ENCODE measurements around the gene MMP23B.
"Not testable (repeated sequence)": the region's sequence is repeated elsewhere in the genome, so short reads cannot be mapped to it uniquely, and the experiment has no call there.

The MMP23B gene

DNA sequence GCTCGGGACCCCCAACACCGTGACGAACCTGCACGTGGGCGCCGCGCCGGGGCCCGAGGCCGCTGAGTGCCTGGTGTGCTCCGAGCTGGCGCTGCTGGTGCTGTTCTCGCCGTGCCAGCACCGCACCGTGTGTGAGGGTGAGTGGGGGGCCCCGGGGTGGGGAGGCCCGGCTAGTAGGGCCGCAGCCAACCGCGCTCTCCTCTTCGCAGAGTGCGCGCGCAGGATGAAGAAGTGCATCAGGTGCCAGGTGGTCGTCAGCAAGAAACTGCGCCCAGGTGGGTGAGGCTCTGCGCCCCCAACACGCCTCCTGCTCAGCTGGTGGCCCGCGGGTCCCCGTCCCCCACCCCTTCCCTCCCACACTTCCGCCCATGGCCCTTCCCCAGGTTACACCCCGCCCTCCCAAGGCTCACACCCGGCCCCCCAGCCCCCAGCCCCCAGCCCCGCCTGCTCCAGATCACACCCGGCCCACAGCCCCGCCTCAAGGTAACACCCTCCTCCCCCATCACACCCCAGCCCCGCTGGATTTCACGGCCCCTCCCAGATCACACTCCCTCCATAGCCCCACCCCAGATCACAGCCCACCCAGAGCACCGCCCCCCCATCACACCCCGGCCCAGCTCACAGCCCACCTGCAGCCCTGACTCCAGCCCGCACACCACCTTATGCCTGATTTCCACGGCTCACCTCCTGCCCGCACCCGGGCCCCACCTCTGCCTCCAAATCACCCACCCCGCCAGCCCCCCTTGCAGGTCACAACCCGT is 2.4 kb upstream of the MMP23B start:
- in situ Hi-C loops (cut with MboI; ENCODE audit: low sequenced_read_pairs): no loop called here

DNA sequence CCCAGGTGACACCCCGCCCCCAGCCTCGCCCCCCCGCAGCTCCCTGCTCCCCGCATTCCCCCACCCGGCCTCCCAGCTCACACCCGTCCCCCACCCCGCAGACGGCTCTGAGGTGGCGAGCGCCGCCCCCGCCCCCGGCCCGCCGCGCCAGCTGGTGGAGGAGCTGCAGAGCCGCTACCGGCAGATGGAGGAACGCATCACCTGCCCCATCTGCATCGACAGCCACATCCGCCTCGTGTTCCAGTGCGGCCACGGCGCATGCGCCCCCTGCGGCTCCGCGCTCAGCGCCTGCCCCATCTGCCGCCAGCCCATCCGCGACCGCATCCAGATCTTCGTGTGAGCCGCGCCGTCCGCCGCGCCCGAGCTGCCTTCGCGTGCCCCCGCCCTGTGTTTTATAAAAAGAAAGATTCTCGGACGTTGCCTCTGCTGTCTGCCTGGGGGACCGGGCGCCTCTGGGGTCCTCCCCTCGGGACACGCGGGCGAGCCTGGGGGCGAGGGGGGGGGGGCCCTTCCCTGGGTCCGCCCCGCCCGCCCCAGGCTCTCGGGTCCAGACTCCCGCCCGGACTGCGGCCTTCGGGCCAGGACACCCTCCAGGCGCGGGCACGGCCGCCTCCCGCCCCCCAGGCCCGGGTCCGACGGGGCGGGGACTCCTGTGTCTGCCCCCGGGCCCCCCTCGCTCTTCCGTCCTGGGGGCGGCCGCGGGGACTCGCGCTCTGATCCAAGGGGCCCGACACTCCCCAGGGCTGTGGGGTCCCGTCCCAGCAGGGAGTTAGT is 1.6 kb upstream of the MMP23B start:
- in situ Hi-C loops (cut with MboI; ENCODE audit: low sequenced_read_pairs): no loop called here

DNA sequence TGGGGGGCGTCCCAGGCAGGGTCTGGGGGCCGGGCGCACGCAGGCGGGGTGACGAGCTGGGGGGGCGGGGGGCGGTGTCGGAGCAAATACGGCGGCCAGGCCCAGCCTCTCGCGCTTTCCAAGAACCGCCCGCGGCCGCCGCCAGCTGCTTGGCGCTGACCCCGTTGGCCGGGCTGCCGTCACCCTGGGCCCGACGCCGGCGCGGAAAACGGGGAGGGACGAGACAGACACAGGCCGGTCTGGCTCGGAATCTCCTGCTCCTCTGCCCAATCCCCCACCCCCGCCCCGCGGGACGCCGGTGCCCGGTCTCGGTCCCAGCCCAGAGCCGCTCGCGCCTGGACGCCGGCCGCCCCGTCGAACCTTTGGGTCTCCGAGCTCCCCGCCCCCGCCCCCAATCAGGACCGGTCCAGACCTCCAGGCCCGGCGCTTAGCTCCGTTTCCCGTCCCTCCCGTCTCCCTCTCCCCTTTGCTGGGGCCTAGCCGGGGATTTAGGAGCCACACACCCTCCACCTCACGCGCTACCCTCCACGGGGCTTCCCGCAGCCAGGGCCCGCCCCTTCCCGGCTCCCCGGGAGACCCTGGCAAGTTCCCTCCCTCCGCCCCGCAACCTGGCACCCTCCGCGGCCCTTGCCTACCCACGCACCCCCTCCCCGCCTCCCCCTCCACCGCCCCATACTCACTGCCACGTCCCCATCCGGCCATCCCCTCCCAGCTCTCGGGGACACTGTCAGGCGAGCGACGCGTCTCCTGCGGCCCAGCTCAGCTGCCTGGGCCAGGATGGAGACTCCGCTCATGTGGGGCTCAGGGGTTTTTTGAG is 800 bp upstream of the MMP23B start:
- in situ Hi-C loops (cut with MboI; ENCODE audit: low sequenced_read_pairs): no loop called here

DNA sequence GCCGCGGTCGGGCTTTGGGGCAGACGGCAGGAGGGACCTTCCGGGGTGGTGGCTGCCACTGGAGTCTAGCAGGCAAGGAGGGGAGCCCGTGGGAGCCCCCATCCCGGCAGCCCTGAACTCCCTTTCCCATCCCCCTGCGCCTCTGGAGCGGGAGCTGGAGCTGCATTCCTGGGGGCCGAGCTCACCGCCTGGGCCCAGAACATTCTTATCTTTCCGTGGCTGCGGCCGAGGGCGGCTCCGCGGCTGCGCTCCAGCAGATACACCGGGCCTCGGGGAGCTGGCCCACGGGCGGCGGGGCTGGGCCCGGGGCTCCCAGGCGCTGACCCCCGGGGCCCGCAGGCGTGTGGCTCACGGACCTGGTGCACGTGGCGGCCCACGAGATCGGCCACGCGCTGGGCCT is 1.4 kb downstream of the MMP23B start:
- in situ Hi-C loops (cut with MboI; ENCODE audit: low sequenced_read_pairs): not testable (repeated sequence)

DNA sequence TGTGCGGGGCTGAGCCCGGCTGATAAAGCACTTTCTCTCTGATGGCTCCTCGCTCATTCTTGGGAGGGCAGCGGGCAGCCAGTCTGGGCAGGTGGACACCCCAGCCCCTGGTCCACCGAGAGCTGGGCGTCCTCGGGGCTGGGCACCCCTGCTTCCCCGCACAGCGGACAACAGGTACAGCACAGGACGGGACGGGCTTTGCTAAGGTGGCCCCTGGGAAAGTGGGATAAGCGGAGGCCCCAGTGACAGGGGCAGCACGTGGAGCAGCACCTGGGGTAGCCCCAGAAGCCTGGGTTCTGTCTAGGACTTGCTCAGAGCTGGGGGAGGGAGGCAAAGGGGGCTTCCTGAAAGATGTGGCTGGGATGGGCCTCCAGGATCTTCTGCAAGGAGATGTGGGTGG is 2.6 kb downstream of the MMP23B start:
- in situ Hi-C loops (cut with MboI; ENCODE audit: low sequenced_read_pairs): not testable (repeated sequence)

DNA sequence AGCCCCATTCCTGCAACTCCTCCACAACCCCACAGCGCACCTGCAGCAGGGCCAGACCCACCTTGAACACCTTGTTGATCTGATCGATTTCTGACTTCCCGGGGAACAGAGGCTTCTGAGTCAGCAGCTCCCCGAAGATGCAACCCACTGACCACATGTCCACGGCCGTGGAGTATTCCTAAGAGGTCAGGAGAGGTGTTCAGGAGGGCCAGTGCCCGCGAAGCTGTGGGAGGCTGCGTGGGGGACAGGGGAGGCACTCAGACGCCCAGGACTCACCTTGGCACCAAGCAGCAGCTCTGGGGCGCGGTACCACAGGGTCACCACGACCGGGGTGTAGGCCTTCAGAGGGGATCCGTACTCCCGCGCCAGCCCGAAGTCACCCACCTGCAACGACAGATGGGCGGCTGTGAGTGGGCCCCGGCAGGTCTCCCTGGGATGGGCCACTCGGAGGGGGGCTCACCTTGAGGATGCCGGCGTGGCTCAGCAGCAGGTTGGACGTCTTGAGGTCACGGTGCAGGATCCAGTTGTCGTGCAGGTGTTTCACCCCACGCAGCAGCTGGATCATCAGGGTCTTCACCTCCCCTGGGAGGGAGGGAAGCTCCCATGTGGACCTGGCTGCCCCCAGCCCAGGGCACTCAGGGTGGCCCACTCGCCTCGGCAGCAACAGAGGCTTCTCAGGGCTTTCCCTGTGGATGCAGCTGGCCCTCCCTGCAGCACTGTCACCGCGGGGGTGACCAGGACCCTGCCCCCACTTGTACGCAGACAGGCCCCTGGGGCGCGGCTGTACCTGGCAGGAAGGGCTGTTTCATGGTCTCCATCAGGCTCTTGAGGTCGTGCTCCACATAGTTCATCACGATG is 4.9 kb downstream of the MMP23B start:
- in situ Hi-C loops (cut with MboI; ENCODE audit: low sequenced_read_pairs): not testable (repeated sequence)

DNA sequence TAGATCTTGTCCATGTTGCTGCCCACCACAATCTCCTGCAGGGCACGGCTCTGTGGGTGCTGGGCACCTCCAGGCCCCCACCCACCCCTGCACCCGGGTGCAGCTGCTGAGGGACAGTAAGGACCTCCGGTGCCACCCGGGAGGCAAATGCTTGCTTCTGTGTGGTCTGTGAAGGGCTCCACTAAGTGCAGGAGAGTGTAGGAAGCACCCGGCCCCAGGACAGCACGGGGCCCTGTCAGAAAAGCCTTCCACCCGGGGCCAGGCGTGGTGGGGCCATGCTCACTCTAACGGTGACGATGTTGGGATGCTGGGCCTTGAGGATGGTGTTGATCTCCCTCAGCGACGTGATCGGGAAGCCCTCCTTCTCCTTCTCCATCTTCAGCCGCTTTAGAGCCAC is 5.5 kb downstream of the MMP23B start:
- in situ Hi-C loops (cut with MboI; ENCODE audit: low sequenced_read_pairs): not testable (repeated sequence)

DNA sequence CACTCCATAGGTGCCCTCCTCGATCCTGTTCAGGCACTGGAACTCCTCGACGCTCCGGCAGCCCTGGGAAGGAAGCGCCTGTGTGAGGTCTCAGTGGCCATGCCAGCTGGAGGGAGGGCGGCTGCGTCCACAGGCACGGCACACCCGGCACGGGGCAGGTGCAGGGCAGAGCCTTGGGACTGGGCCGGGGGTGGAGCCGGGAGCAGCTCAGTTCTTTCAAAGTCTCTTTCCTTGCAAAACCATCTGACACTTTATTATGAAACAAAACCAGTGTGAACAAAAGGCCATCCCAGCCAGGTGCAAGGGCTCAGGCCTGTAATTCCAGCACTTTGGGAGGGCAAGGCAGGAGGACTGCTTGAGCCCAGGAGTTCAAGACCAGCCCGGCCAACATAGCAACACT is 6.6 kb downstream of the MMP23B start:
- in situ Hi-C loops (cut with MboI; ENCODE audit: low sequenced_read_pairs): not testable (repeated sequence)

DNA sequence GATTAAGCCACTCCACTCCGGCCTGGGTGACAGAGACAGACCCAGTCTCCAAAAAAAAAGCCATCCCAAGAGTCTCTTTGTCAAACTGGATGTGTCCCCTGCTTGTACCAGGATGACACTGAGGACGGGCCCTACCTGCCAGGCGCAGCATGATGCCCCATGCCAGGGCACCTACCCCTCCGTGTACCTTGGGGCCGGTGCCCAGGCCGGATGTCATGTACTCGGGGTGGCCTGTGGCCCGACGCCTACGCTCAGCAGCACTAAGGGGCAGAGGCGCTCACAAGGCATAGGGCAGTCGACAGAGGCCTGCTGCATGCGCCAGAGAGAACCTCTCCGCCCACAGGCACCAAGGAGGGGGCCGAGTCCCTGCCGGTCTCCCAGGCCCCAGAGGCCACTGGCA is 7.4 kb downstream of the MMP23B start:
- in situ Hi-C loops (cut with MboI; ENCODE audit: low sequenced_read_pairs): not testable (repeated sequence)

DNA sequence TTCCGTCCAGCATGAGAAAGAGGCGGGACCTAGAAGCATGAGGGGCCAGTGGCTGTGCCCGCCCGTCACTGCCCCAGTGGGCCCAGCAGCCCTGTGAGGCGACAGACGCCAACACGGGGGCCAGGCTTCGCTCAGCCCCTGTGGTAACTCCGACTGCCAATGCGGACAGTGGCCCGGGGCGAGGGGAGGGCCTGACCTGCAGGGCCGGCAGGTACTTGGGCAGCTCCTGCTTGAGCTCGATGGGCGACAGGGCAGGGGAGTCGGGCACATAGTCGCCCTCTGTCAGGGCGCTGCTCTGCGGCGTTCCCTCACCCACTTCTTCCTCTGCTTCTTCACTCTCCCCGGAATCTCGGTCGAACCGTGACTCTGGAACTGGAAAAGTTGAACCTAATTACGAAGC is 8.1 kb downstream of the MMP23B start:
- in situ Hi-C loops (cut with MboI; ENCODE audit: low sequenced_read_pairs): not testable (repeated sequence)

DNA sequence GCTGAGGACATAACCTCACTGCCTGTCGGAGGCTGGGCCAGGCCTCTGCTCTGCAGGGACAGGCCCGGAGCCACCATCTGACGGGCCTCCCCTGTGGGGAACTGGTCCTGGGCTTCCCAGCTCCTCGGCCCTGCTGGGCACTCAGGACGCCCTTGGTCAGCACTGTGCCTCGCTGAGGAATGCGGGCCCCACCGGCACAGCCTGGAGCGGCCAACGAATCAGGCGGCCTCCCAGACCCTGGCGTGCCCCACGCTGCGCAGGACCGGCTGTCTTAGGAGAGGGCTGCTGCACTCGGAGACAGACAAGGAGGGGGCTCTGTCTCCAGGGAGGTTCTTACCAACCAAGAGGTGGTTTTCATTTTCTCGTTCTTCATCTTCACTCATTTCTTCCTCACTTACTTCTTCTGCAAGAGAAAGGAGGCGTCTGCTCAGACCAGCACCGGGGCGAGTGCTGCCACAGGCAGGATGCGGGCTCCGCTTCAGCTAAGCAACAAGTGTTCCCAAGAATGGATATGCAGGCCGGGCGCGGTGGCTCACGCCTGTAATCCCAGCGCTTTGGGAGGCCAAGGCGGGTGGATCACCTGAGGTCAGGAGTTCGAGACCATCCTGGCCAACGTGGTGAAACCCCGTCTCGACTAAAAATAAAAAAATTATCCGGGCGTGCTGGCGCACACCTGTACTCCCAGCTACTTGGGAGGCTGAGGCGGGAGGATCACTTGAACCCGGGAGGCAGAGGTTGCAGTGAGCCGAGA is 8.9 kb downstream of the MMP23B start:
- in situ Hi-C loops (cut with MboI; ENCODE audit: low sequenced_read_pairs): not testable (repeated sequence)

DNA sequence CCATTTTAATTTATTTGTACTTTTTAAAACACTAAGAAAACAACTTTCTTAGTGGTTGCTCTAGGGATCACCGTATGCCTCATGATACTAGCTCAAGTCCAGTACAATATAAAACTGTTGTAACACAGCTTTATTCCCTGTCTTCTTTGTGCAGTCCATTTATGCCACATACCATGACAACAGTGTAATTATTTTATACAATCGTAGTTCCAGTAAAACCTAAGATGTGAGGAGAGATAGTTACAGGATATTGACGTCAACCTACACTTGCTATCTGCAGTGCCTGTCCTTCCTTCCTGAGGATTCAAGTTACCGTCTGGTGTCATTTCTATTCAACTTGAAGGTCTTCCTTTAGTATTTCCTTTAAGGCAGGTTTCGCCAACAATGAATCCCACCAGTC is 14.4 kb downstream of the MMP23B start:
- in situ Hi-C loops (cut with MboI; ENCODE audit: low sequenced_read_pairs): not testable (repeated sequence)

DNA sequence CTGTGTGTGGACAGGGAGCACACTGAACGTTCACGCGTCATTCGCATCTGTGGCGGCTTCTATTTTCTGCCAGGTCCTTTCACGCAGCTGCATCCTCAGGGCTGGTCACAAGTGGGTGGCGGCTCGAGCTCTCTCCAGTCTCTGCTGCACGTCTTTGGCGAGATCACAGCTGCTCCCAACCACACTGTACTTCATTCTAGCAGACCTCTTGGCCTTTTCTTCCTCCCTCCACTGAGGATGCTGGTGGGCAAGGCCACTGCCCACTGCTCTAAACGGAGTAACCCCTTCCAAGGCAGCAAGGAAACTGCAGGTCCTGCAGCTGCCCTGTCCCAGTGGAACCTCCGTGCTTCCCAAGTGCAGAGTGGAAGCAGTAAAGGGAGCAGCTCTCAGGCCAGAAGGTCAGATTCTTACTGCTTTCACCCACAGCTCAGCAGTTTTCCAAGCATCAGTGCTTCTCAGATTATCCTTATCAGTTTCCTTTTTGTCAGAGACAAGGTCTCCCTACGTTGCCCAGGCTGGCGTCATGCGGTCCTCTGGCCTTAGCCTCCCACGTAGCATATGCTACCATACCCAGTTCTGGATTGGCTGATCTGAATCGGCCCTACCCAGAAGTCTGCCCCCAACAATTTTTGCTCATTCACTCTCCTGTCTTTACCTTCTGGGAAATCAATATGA is 15.7 kb downstream of the MMP23B start:
- in situ Hi-C loops (cut with MboI; ENCODE audit: low sequenced_read_pairs): not testable (repeated sequence)

DNA sequence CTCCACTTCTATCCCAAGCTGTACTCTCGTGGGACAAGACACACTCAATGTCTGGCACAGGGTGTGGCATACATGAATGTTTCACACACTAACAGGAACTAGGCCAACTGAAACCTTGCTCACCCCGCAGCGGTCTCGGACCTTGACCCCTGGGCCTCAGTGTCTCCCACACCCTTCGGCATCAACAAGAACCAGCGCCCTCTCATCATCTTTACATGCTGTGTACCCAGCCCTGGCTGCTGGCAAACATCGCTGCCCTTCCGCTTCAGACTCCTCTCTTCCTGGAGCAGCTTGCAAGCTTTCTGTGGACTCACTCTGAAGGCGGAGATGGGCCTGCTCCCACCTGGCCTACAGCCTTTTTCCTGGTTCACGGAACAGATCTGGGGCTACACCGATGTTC is 16.3 kb downstream of the MMP23B start:
- in situ Hi-C loops (cut with MboI; ENCODE audit: low sequenced_read_pairs): not testable (repeated sequence)

DNA sequence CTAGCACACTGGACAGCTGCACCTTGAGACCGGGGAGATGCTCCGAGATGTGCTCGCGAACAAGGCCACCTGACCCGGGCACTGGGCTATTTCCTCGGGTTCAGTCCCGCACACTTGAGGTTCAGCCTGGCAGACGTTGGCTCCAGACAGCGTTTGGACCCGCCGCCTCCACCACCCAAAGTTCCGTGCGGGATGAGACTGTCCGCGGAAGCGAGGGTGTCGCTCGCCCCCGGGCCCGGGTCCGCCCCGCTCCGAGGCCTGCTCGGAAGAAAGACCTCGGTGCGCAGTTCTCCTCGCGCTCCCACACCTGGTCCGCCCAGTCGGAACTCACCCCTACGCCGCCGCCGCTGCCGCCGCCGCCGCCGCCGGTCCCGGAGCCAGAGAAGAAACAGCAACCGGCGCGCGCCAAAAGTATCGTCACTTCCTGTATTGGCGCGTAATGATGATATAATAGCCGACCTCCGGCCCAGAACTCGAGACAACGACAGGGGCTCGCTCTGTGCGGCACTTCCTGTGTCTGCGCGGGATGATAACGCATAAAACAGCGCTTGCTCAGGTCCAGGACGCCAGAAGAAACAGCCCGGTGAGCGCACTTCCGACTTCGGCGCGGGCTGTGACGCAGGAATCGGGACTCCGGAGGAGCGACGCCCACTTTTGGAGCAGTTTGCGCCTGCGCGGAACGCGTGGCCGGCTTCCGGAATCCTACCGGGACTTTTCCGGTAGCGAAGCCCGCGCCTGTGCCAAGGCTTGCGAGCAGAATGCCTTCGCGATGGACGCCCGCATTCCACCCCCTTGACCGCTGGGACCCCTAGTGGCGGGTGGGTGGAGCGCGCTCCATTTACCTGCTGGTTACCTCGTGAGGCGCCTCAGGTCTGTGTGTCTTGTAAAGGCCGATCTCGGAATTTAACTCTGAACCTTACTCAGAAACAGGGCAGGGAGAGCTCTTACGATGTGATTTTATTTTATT is 26.9 kb downstream of the MMP23B start, which contains the start of gene CDK11B:
CDK11B (minus strand) TSS at position 422 of the 967 bp plus-strand sequence. CDS start 1,519 bp downstream, outside the sequence.
- in situ Hi-C loops (cut with MboI; ENCODE audit: low sequenced_read_pairs): not testable (repeated sequence)

DNA sequence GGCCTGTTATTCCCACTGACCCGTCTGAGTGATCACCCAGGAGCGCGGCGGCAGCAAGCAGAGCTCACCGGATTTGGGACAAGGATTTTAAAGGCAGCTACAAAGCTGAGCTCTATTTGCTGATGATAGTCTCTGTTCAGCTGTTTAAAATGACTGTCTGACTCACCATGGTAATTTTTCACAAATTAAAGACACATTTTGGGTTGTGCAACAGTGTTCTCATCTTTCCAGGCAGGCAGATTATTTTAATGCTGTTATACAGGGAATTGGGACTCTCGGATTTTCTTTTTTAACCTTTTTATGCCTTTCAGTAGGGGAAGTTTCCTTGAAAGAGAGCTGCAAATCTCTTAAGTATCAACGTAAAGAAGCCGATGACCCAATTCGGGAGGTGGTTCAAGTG is 30.4 kb downstream of the MMP23B start:
- in situ Hi-C loops (cut with MboI; ENCODE audit: low sequenced_read_pairs): not testable (repeated sequence)

DNA sequence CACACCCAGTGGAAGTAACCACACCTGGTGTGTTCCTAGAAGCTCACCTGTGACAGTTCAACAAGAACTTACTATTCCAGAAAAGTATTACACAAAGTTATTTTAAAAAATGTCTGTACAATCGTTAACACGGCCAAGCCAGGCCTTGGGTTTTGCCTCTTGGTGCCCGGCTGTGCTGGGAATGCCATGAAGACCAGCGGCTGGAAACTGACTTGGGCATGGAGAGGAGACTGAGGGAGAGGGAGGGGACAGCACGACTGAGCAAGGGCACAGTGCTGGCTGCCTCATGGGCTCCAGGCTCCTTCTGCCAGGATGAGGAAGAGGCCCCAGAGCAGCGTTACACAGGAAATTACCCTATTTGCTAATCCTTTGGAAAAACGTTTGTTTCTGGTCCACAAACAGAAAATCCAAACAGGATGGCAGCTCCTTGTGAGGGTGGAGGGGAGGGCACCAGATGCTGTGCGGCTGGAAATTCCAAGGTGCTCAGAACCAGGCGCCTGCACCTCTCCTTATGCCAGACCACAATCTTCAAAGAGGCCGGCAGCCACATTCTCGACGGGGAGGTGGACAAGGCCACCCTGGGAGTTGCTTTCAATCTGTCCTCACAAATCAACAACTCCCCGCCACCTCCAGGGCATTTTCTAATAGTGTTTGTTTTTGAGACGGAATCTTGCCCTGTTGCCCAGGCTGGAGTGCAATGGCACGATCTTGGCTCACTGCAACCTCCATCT is 31.0 kb downstream of the MMP23B start:
- in situ Hi-C loops (cut with MboI; ENCODE audit: low sequenced_read_pairs): not testable (repeated sequence)
